Sigmoid colon (tissue), 7 donors: ENCODE results near the gene OR1C1. TPM values are rescaled to one million over a fixed set of nuclear protein-coding genes. Genes with fewer than 3 reads are reported as not detected.
"Not testable (repeated sequence)": the region's sequence is repeated elsewhere in the genome, so short reads cannot be mapped to it uniquely, and the experiment has no call there.

ENCODE experiments used
- DNase-seq: peaks from one replicate; pipeline ENCODE4 v3.0.0-alpha.2; 2019
- H3K27ac ChIP-seq, 4 donors: fragments of 200-600 bp; sonication (generic); one replicate each; pipeline ENCODE4 v1.5.1; 2016 to 2019; ENCODE audit warnings: mild to moderate bottlenecking in 1 of 4
- H3K27me3 ChIP-seq, 3 donors: fragments of 200-600 bp; sonication (generic); one replicate each; pipeline ENCODE4 v1.5.1; 2019; ENCODE audit warnings: mild to moderate bottlenecking in 1 of 3
- H3K36me3 ChIP-seq, 4 donors: fragments of 200-600 bp; sonication (generic); one replicate each; pipeline ENCODE4 v1.5.1; 2016 to 2019
- H3K4me1 ChIP-seq, 4 donors: fragments of 200-600 bp; sonication (generic); one replicate each; pipeline ENCODE4 v1.5.1; 2017 to 2019
- H3K4me3 ChIP-seq, 4 donors: fragments of 200-600 bp; sonication (generic); one replicate each; pipeline ENCODE4 v1.5.1; 2017 to 2019; ENCODE audit warnings: mild to moderate bottlenecking in 2 of 4, moderate library complexity in 1 of 4
- H3K9me3 ChIP-seq, 4 donors: fragments of 200-600 bp in 3 of 4; sonication (generic) in 3 of 4; one replicate each; pipeline versions ENCODE4 v1.5.1 to v1.6.1; 2013 to 2019
- CTCF ChIP-seq, 4 experiments: fragments of 450-650 bp in 3 of 4; fragments of 200-600 bp in 1 of 4; IDR thresholded peaks; one replicate each; pipeline ENCODE4 v1.5.1; 2016 to 2019; ENCODE audit warnings: antibody characterized with exemption in 4 of 4, mild to moderate bottlenecking in 3 of 4, moderate library complexity in 2 of 4
- EP300 ChIP-seq, 4 donors: sonication (generic); formaldehyde crosslinking; IDR thresholded peaks; one replicate each; pipeline ENCODE4 v1.6.1; 2017; ENCODE audit warnings: antibody characterized with exemption in 4 of 4
- POLR2A ChIP-seq, 2 donors: fragments of 450-650 bp; IDR thresholded peaks; one replicate each; pipeline ENCODE4 v1.6.1; 2016; ENCODE audit warnings: antibody characterized with exemption in 2 of 2, mild to moderate bottlenecking in 2 of 2, moderate library complexity in 2 of 2
- POLR2AphosphoS5 ChIP-seq, 4 donors: sonication (generic); formaldehyde crosslinking; IDR thresholded peaks; one replicate each; pipeline ENCODE4 v1.6.1; 2017; ENCODE audit warnings: antibody characterized with exemption in 4 of 4
- WGBS, 2 donors: extraction: QIAGEN DNeasy Blood & Tissue Kit; methylation state at CpG; one replicate each; pipeline ENCODE4 v1.1.7; 2013; 5-methylcytosine and 5-hydroxymethylcytosine counted together
- intact Hi-C: fragments of 100-400 bp; cut with DNase I; formaldehyde crosslinking; loops from one replicate; pipeline ENCODE4 v1.15.1; 2023
- polyA plus RNA-seq, 3 donors: library from polyadenylated mRNA; stranded (reverse); fragments of 200-250 nt; gene quantifications; one replicate each; pipeline ENCODE4 v1.2.3, GENCODE V29; 2013
- total RNA-seq, 4 donors: library from RNA; depleted of rRNA; stranded (reverse); fragments of >200 nt; gene quantifications; one replicate each; pipeline ENCODE4 v1.1.0, GENCODE V29; 2016
- donor health status: healthy with polysubstance abuse.
- donor health status: Bipolar disorder and iron deficiency.
- donor health status: healthy.

Gene OR1C1
- total RNA-seq (not detected), polyA plus RNA-seq (not detected)

- DNase-seq, result no peak
- H3K4me1 ChIP-seq, result no peaks in the 10 kb centered on the region
- no peaks in the 10 kb centered on the region for H3K9me3 ChIP-seq
- WGBS, 2 donors, result 91 to 95% methylated on average over 3 of the region's 3 CpGs
- no peak within 1 kb of the TSS for H3K27ac ChIP-seq
- no peak within 1 kb of the TSS for H3K4me3 ChIP-seq
- no peaks in the 10 kb centered on the region for H3K27me3 ChIP-seq
- intact Hi-C loops, result no loop called here
- TF ChIP-seq EP300 (IDR thresholded peaks at IDR 0.05) (no peak), POLR2AphosphoS5 (IDR thresholded peaks at IDR 0.05) (no peak)
- no peaks in the 10 kb centered on the region for H3K36me3 ChIP-seq
These were observed at the start of gene OR1C1 for GRCh38 chr1:247760456-247760855. Gene OR1C1, minus strand, starts transcription at chr1:247760556. Its CDS starts 2,150 bp downstream, at chr1:247758406.

- no peak for TF ChIP-seq EP300 (IDR thresholded peaks at IDR 0.05)
- TF ChIP-seq CTCF (IDR thresholded peaks at IDR 0.05), result no peak
- TF ChIP-seq POLR2AphosphoS5 (IDR thresholded peaks at IDR 0.05), result no peak
- no peak for TF ChIP-seq POLR2A (IDR thresholded peaks at IDR 0.05)
- no peaks in the 10 kb centered on the region for H3K27me3 ChIP-seq
- H3K9me3 ChIP-seq, result no peaks in the 10 kb centered on the region
- H3K36me3 ChIP-seq, result no peaks in the 10 kb centered on the region
- no peak for DNase-seq
- intact Hi-C loops, result no loop called here
- H3K4me1 ChIP-seq, result no peaks in the 10 kb centered on the region
- H3K27ac ChIP-seq, result no peak overlapping the region
- 0 to 65% methylated on average over 2 of the region's 2 CpGs for WGBS, 2 donors
- H3K4me3 ChIP-seq, result no peak overlapping the region
These were observed 37.2 kb upstream of the OR1C1 start for GRCh38 chr1:247797518-247797917.

GRCh38 chr1:247769603-247770002, 9.2 kb upstream of the OR1C1 start:
- intact Hi-C loops, result no loop called here

GRCh38 chr1:247754311-247754710, 6.0 kb downstream of the OR1C1 start:
- whole genome bisulfite sequencing, 2 donors, result 95 to 96% methylated on average over 1 of the region's 1 CpG

More at GRCh38 chr1:247769603-247770002, 9.2 kb upstream of the OR1C1 start:
- Histone ChIP-seq H3K4me1 (no peaks in the 10 kb centered on the region), H3K36me3 (no peaks in the 10 kb centered on the region), H3K4me3 (no peak overlapping the region), H3K27ac (no peak overlapping the region), H3K9me3 (no peaks in the 10 kb centered on the region), H3K27me3 (no peaks in the 10 kb centered on the region)
- TF ChIP-seq EP300 (IDR thresholded peaks at IDR 0.05) (no peak), POLR2A (IDR thresholded peaks at IDR 0.05) (no peak), POLR2AphosphoS5 (IDR thresholded peaks at IDR 0.05) (no peak), CTCF (IDR thresholded peaks at IDR 0.05) (no peak)
- no peak for DNase-seq

GRCh38 chr1:247749870-247750269, 10.5 kb downstream of the OR1C1 start:
- 94% methylated on average over 1 of the region's 1 CpG for WGBS, 2 donors
- no peak for TF ChIP-seq EP300 (IDR thresholded peaks at IDR 0.05)
- TF ChIP-seq POLR2AphosphoS5 (IDR thresholded peaks at IDR 0.05), result no peak
- no peak for TF ChIP-seq POLR2A (IDR thresholded peaks at IDR 0.05)
- no peak overlapping the region for H3K27ac ChIP-seq

More at GRCh38 chr1:247754311-247754710, 6.0 kb downstream of the OR1C1 start:
- H3K4me3 ChIP-seq, H3K9me3 ChIP-seq, intact Hi-C loops, H3K36me3 ChIP-seq, H3K27ac ChIP-seq, H3K27me3 ChIP-seq, H3K4me1 ChIP-seq, DNase-seq: not testable (repeated sequence)

GRCh38 chr1:247748041-247748440, 12.3 kb downstream of the OR1C1 start, which contains the start of gene OR14A2:
Gene OR14A2, minus strand, starts transcription at chr1:247748141.
- intact Hi-C loops, result no loop called here
- TF ChIP-seq EP300 (IDR thresholded peaks at IDR 0.05), result no peak
- no peak for TF ChIP-seq POLR2AphosphoS5 (IDR thresholded peaks at IDR 0.05)
- no peak for TF ChIP-seq POLR2A (IDR thresholded peaks at IDR 0.05)
- no peak for TF ChIP-seq CTCF (IDR thresholded peaks at IDR 0.05)
- peaks cover 0 to 2% (median 0%) of the 10 kb centered on the region in 4 donors for H3K9me3 ChIP-seq
- H3K27me3 ChIP-seq, result no peaks in the 10 kb centered on the region
- no peak within 1 kb of the TSS for H3K27ac ChIP-seq
- H3K4me3 ChIP-seq, result no peak within 1 kb of the TSS
- no peak for DNase-seq
- WGBS, 2 donors, result 94 to 97% methylated on average over 2 of the region's 2 CpGs
- H3K4me1 ChIP-seq, result no peaks in the 10 kb centered on the region
- H3K36me3 ChIP-seq, result no peaks in the 10 kb centered on the region

More at GRCh38 chr1:247749870-247750269, 10.5 kb downstream of the OR1C1 start:
- H3K4me1 ChIP-seq, result no peaks in the 10 kb centered on the region
- no peaks in the 10 kb centered on the region for H3K36me3 ChIP-seq
- DNase-seq, result no peak
- H3K27me3 ChIP-seq, result no peaks in the 10 kb centered on the region
- intact Hi-C loops, result no loop called here
- no peak overlapping the region for H3K4me3 ChIP-seq
- no peaks in the 10 kb centered on the region for H3K9me3 ChIP-seq
